HG03066 (cell line): ENCODE results near the gene TLCD3B.
"Not testable (repeated sequence)": the region's sequence is repeated elsewhere in the genome, so short reads cannot be mapped to it uniquely, and the experiment has no call there.

ENCODE experiments used
- ATAC-seq: cut with Tn5 transposase; IDR thresholded peaks from one replicate; pipeline ENCODE4 v1.9.1; 2021; ENCODE audit warnings: low read depth; ENCODE audit not compliant: unreplicated experiment

The TLCD3B gene

GRCh38 chr16:30063278-30063892 lies 32.3 kb upstream of the TLCD3B start:
- ATAC-seq, result no peak

DNA sequence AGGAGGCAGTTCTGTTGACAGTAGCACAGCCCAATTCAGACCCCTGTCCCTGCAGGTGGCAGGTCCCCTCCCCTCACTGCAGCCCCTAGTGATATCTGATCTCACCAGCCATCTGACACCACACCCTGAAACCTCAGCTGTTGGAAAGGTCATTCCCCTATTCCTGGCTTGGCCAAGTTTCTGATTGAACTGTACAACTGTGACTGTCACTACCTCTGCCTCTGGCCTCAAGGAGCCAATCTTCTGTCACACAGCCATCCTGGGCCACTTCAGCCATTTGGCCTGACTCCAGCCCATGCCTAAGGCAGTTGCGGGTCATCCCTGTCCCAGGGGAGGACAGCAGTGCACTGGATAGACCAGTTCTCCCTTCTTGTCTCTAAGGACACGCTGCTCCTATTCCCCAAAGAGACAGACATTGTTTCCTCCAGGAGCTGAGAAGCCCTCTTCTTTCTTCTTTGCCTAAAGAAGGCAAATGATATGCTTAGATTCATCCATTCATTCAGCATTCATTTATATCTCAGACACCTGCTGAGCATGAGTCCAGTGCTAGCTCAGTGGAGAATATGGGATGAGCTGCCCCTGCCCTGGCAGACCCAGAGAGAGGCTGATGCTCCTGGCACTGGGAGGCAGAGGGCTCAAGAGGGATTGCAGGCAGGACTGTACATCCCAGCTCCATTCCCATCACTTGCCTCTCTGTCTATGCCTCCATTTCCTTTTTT lies 29.9 kb upstream of the TLCD3B start:
- no peak for ATAC-seq

- no peak for ATAC-seq
Measured at GRCh38 chr16:30060346-30060745, 29.3 kb upstream of the TLCD3B start.

DNA sequence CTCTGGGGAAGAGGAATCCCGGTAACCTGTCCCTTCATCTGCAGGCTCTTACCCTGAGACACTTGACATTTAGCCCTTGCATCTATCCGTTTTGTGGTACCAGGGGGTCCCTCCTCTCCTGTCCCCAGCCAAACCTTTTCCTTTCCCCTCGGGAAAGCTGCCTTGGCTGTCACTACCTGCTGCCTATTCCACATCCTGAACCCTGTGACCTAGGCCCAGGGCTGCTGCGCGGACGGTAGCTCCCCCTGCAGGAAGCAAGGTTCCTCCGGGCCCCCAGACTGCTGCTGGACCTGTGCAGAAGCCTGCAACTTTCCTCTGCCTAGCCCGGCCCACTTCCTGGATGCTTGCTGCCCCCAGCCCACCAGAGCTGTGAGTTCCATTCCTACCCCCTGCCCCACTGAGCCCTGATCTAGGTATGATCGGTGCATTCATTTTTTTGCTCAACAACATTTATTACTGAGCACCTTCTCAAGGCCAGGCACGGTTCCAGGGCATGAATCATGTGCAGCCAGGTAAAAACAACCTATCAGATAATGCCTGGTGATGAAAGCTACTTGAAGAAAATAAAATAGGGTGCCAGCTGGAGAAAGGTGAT lies 24.0 kb upstream of the TLCD3B start:
- no peak for ATAC-seq

- no peak for ATAC-seq
Measured at GRCh38 chr16:30054451-30054850, 23.4 kb upstream of the TLCD3B start.

DNA sequence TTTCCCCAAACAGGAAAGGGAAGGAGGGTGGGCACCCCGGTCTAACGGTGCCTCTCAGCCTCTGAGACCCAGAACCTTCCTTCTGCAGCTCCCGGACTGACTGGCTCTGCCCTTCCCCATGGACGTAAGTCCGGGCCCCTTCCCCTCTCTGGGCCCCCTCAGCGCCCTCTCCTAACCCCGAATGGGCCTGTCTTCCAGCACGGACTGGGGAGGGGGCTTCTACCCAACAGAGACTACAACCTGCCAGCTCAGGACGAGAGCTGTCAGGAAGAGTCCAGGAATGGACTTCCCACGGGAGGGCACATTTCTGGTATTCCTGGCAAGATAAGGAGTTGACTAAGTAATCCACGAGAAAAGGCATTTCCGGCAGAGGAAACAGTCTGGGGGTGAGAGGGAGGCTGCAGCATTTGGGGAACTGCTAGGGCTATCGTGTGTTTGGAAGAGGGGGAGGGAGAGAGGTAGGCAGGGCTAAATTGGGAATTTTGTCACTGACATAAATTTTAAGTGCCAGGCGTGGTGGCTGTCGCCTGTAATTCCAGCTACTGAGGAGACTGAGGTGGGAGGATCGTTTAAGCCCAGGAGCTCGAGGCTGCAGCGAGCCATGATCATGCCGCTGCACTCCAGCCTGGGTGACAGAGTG lies 22.4 kb upstream of the TLCD3B start:
- no peak for ATAC-seq

DNA sequence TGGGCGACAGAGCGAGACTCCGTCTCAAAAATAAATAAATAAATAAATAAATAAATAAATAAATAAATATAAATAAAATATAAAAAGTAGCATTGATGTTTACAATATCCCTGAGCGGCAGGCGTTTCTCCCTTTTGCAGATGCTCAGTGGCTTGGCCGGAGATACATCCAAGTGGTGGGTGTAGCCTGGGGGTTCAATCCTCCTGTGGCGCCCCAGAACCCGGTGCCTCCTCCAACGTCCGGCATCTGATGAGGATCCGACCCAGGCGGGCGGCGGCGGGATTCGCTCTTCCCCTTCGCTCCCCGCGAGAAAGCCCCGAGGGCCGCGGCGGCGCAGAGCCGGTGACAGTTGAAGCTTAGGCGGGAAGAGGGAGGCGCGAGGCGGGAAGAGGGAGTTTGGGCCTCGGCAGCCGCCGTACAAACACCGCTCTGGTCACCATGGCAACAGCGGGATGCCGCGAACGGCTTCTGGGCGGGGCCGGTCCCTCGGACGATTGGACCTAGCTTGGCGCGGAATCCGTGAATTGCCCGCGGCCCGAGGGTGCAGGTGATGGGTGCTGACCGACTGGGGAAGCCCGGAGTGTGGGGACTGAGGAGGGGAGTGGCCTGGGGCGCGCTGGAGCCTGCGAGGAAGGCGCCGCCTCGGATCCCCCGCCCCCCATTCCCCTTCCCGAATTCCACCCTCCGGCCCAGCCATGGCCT lies 21.8 kb upstream of the TLCD3B start:
- ATAC-seq, result peak; percentile 65

DNA sequence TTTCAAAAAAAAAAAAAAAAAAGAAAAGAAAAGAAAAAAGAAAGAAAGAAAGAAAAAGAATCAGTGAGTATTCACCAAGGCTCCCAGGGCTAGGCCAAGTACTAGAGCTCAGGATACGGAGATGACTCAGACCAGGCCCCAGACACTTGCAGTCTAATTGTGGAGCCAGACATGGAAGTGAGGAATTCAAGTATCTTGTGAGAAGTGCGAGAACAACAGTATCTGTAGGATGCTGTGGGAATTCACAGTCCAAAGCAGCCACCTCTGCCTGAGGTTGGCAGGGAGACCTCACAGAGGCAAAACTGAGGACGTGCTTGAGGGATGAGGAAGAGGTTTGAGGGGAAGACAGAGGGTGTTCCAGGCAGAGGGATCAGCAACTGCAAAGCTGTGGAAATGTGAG lies 20.4 kb upstream of the TLCD3B start:
- no peak for ATAC-seq

GRCh38 chr16:30049871-30050270 lies 18.8 kb upstream of the TLCD3B start:
- no peak for ATAC-seq

GRCh38 chr16:30046588-30046987 lies 15.5 kb upstream of the TLCD3B start:
- ATAC-seq, result no peak

DNA sequence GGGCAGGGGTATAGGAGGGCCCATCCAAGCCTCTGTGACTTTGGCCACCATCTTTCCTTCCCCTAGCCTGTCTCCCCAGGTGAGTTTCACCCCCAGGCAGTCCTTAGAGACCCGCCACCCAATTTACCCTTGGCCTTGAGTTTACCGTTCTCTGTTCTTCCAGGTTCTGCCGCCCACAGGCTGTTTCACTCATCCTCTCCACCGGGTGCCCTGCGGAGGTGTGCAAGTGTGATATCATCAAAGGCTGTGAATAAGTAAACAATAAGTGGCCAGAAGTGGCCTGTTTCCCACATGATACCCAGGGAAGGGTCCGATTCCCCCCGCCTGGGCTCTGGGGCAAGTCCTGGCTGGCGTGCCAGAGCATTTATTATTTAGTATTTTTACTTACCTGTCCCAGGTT lies 15.1 kb upstream of the TLCD3B start:
- no peak for ATAC-seq

DNA sequence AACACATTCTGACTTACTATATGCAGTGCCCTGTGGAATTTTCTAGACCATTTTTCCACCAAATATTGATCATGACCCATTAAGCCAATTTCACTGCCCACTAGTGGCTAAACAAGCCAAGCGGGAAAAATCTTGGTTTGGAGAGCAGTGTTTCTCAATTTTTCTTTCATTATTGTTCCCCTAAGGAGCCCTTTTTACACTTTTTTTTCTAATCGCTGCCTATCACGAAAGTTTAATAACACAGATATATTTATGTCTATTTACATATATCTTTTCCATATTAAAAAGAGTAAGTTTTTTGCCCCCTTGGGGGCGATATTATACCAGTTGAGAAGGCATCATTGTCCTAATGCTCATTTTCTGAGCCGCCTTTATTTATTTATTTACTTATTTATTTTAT lies 10.8 kb upstream of the TLCD3B start:
- ATAC-seq, result no peak

- not testable (repeated sequence) for ATAC-seq
Measured at GRCh38 chr16:30040690-30041089, 9.6 kb upstream of the TLCD3B start.

- ATAC-seq, result no peak
Measured at GRCh38 chr16:30040221-30040620, 9.2 kb upstream of the TLCD3B start.

DNA sequence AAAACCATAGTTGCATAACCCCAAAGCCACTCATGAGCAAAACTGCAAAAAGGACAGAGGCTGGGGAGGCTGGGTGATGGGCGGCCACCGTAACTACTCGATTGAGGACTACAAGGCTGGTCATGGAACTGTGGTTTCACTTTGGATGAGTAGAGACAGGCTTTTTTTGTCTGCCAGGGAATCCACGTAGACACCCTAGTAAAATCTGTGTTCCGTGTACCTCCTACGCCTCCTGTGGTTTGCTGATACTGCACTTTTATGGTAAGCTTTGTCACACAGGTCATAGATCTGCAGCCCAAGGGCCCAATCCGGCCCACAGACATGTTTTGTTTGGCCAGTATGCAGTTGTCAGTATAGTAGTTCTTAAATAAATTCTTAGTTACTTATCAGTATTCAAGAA lies 2.2 kb upstream of the TLCD3B start:
- ATAC-seq, result no peak

DNA sequence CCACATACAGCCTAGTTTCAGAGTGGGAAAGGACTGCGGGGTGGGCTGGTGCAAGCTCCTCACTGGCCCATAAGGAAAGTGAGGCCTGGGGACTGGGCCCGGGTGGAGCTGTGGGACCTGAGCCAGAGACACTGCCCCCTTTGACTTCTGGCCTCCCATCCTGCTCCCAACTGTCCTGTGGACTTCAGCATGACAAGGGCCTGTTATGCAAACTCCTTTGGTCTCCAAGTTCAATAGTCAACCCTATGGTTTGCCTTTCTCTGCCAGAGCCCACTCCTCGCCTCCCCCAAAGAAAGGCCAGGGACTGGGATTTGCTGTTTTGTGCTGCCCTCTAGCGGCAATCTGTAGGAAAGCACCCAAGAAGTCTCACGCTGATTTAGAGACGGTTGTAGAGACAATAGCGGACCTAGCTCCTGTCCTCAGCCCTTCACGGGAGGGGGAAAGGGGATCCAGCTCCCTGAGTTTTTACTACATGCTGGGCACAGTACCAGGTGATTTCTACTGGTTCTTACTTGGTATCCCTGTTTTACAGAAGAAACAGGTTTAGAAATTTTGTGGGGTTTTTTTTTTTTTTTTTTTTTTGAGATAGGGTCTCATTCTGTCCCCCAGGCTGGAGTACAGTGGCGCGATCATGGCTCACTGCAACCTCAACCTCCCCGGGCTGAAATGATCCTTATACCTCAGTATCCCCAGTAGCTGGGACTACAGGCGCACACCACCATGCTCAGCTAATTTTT lies 1.2 kb upstream of the TLCD3B start:
- ATAC-seq, result no peak

- ATAC-seq, result no peak
Measured at GRCh38 chr16:30031477-30031918, 427 bp upstream of the TLCD3B start.

DNA sequence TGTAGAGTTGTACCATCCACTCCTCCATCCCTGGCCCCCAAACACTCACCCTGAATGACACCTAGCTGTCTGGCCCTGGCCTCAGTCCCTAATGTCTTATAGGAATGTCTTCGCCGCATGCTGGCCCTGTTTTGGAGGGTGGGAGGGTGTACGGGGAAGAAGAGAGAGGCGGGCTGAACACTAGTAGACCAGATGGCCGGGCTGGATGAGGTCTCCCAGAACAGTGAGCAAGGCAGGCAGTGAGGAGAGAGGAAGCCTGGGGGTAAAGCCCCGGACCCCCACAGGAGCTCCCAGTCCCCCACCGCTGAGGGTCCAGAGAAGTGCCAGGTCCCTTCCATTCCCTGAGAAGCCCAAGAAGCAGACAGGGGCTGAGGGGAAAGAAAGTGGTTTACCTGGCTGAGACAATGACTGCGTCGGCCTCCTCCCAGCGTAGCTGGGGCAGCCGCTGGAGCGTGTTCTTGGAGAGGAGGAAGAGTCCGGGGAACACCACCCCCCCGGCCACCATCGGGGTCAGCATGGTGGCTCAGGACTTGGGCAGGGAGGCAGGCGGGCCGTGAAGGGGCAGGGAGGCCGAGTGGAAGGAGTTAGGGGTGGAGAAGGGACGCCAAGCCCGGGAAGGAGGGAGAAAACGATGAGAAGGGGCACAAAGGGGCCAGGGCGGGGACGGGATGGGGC lies 923 bp downstream of the TLCD3B start:
- no peak for ATAC-seq

GRCh38 chr16:30028438-30029076 lies 2.5 kb downstream of the TLCD3B start:
- no peak for ATAC-seq
